AG04450 (cell line): ENCODE data around the gene LIM2. TPM values are rescaled to one million over a fixed set of nuclear protein-coding genes. Genes with fewer than 3 reads are reported as not detected.

Experiments used
- CTCF ChIA-PET: fragments of 300-600, 350-600 bp; formaldehyde crosslinking; extraction: SDS; loops from one replicate; lab custom pipeline; 2022; ENCODE audit warnings: antibody characterized with exemption, inconsistent platforms; lab: Charles Lee
- POLR2A ChIA-PET: fragments of 350-600 bp; formaldehyde crosslinking; extraction: SDS; loops from one replicate; lab custom pipeline; 2021; ENCODE audit warnings: antibody characterized with exemption, inconsistent platforms; lab: Yijun Ruan, JAX
- DNase-seq: peaks from one replicate; pipeline ENCODE4 v3.0.0-alpha.2; 2011; ENCODE audit warnings: low read depth, low spot score
- H3K27ac ChIP-seq: one replicate; pipeline ENCODE4 v1.5.1; 2012; ENCODE audit warnings: low read depth, low read length, control low read depth
- H3K27me3 ChIP-seq: one replicate; pipeline ENCODE4 v1.6.0; 2012; ENCODE audit warnings: low read length; ENCODE audit not compliant: control insufficient read depth, insufficient read depth
- H3K4me3 ChIP-seq: 2 replicates; pipeline ENCODE4 v1.5.1; 2011; ENCODE audit warnings: mild to moderate bottlenecking, low read depth, low read length, control low read depth
- H3K9me3 ChIP-seq: 2 replicates; pipeline ENCODE4 v1.5.1; 2012; ENCODE audit warnings: low read length; ENCODE audit not compliant: control insufficient read depth, insufficient read depth
- CTCF ChIP-seq: IDR thresholded peaks from 2 replicates; pipeline ENCODE4 v1.5.1; 2011; ENCODE audit warnings: low read depth, low read length, control low read depth, inconsistent platforms
- polyA plus RNA-seq: library from polyadenylated mRNA; depleted of rRNA; stranded (reverse); fragments of >200 nt; gene quantifications from 2 replicates; pipeline ENCODE4 v1.2.3, GENCODE V29; 2011

Gene LIM2
- polyA plus RNA-seq, 1 experiment, result not detected

GRCh38 chr19:51339313-51339686, 48.5 kb downstream of the LIM2 start:
- CTCF ChIA-PET, result interaction anchor here (0.6 to 1.2 kb wide), 12 partner anchors 10 to 318 kb away, joined by 3 to 17 read pairs (median 4); partner anchors contain the start of gene ETFB
- H3K27ac ChIP-seq, result peak overlapping the region; percentile 47

GRCh38 chr19:51338563-51339312, 49.0 kb downstream of the LIM2 start:
- H3K27ac ChIP-seq, result no peak overlapping the region
- H3K27me3 ChIP-seq, result no peaks in the 10 kb centered on the region
- ChIA-PET POLR2A (interaction anchor here (2.9 kb wide), 1 partner anchor 29 kb away, joined by 28 read pairs; no protein-coding TSS in a partner anchor), CTCF (interaction anchor here (0.6 to 1.2 kb wide), 15 partner anchors 10 to 342 kb away, joined by 3 to 11 read pairs (median 4); partner anchors contain the start of gene ETFB)
- DNase-seq, result no peak
- H3K4me3 ChIP-seq, result peak overlapping the region; percentile 75
- peaks cover 6% of the 10 kb centered on the region; the same call in 1 of the 2 replicates for H3K9me3 ChIP-seq
- TF ChIP-seq CTCF, result peak; percentile 86

More at GRCh38 chr19:51339313-51339686, 48.5 kb downstream of the LIM2 start:
- no peak for DNase-seq
- POLR2A ChIA-PET, result interaction anchor here (0.6 to 2.9 kb wide), 11 partner anchors 9 to 954 kb away, joined by 3 to 28 read pairs (median 6); partner anchors contain the start of genes ETFB and ZNF175
- no peaks in the 10 kb centered on the region for H3K27me3 ChIP-seq
- H3K9me3 ChIP-seq, result 0 out of 2 replicates have a peak, but pooled peaks cover under 1% of the 10 kb centered on the region
- H3K4me3 ChIP-seq, result peak overlapping the region; percentile 75
- TF ChIP-seq CTCF, result no peak; the same call in 1 of the 2 replicates

GRCh38 chr19:51337861-51338562, 49.8 kb downstream of the LIM2 start:
- POLR2A ChIA-PET, result no interaction called here
- Histone ChIP-seq H3K4me3 (no peak overlapping the region), H3K27me3 (no peaks in the 10 kb centered on the region), H3K27ac (no peak overlapping the region), H3K9me3 (peaks cover 7% of the 10 kb centered on the region; the same call in 1 of the 2 replicates)
- CTCF ChIA-PET, result interaction anchor here (0.6 to 1.1 kb wide), 10 partner anchors 12 to 342 kb away, joined by 3 to 11 read pairs (median 4); no protein-coding TSS in a partner anchor
- no peak for DNase-seq
- no peak for TF ChIP-seq CTCF

GRCh38 chr19:51337141-51337860, 50.5 kb downstream of the LIM2 start:
- no peak for DNase-seq
- CTCF ChIA-PET, result interaction anchor here (0.6 to 1.2 kb wide), 6 partner anchors 22 to 320 kb away, joined by 3 to 11 read pairs (median 4); no protein-coding TSS in a partner anchor
- Histone ChIP-seq H3K27me3 (no peaks in the 10 kb centered on the region), H3K9me3 (peaks cover 7% of the 10 kb centered on the region; the same call in 1 of the 2 replicates), H3K4me3 (no peak overlapping the region), H3K27ac (no peak overlapping the region)
- TF ChIP-seq CTCF, result no peak
- POLR2A ChIA-PET, result no interaction called here
